SHP77 treated with DMSO at 0.1 percent for 48 hours (cell line): ENCODE measurements around the gene MTX1.
A peak's percentile ranks its signal among the peaks of the same experiment; 100 is the strongest.

Source experiments
- DNase-seq: peaks from one replicate; lab custom pipeline; 2025; lab: John Stamatoyannopoulos, UW

The MTX1 gene

GRCh38 chr1:155174324-155175280 is 33.9 kb upstream of the MTX1 start:
- no peak for DNase-seq

- no peak for DNase-seq
These were observed 33.1 kb upstream of the MTX1 start for GRCh38 chr1:155175281-155175926.

- no peak for DNase-seq
These were observed 32.5 kb upstream of the MTX1 start for GRCh38 chr1:155175927-155176371.

GRCh38 chr1:155176544-155177071 is 31.9 kb upstream of the MTX1 start:
- DNase-seq, result peak; percentile 77

GRCh38 chr1:155177192-155177917 is 31.1 kb upstream of the MTX1 start:
- no peak for DNase-seq

- DNase-seq, result no peak
These were observed 30.6 kb upstream of the MTX1 start for GRCh38 chr1:155177918-155178281.

- no peak for DNase-seq
These were observed 29.9 kb upstream of the MTX1 start for GRCh38 chr1:155178441-155179111.

GRCh38 chr1:155179112-155180031 is 29.1 kb upstream of the MTX1 start:
- DNase-seq, result no peak

GRCh38 chr1:155181371-155182051 is 27.0 kb upstream of the MTX1 start:
- DNase-seq, result no peak

- DNase-seq, result no peak
These were observed 26.4 kb upstream of the MTX1 start for GRCh38 chr1:155182052-155182550.

GRCh38 chr1:155183775-155184221 is 24.7 kb upstream of the MTX1 start:
- DNase-seq, result no peak

- DNase-seq, result no peak
These were observed 24.1 kb upstream of the MTX1 start for GRCh38 chr1:155184351-155184811.

GRCh38 chr1:155184835-155185782 is 23.4 kb upstream of the MTX1 start:
- DNase-seq, result no peak

GRCh38 chr1:155185783-155186066 is 22.8 kb upstream of the MTX1 start:
- DNase-seq, result no peak

- no peak for DNase-seq
These were observed 22.3 kb upstream of the MTX1 start for GRCh38 chr1:155186067-155186793.

- no peak for DNase-seq
These were observed 21.6 kb upstream of the MTX1 start for GRCh38 chr1:155186794-155187455.

- DNase-seq, result no peak
These were observed 21.0 kb upstream of the MTX1 start for GRCh38 chr1:155187456-155187891.
